ENCODE data around the gene TBCEL.

GRCh38 chr11:121127809-121128208 is 103.9 kb downstream of the TBCEL start:
- no peak for TF ChIP-seq EZH2phosphoT487 (IDR thresholded peaks at IDR 0.05; ENCODE audit: low read depth)
- TF ChIP-seq, protein P1, sequence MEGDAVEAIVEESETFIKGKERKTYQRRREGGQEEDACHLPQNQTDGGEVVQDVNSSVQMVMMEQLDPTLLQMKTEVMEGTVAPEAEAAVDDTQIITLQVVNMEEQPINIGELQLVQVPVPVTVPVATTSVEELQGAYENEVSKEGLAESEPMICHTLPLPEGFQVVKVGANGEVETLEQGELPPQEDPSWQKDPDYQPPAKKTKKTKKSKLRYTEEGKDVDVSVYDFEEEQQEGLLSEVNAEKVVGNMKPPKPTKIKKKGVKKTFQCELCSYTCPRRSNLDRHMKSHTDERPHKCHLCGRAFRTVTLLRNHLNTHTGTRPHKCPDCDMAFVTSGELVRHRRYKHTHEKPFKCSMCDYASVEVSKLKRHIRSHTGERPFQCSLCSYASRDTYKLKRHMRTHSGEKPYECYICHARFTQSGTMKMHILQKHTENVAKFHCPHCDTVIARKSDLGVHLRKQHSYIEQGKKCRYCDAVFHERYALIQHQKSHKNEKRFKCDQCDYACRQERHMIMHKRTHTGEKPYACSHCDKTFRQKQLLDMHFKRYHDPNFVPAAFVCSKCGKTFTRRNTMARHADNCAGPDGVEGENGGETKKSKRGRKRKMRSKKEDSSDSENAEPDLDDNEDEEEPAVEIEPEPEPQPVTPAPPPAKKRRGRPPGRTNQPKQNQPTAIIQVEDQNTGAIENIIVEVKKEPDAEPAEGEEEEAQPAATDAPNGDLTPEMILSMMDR (IDR thresholded peaks at IDR 0.05; ENCODE audit: low read depth, low read length) = no peak

All from OCI-LY3 (cell line).